ENCODE measurements around the gene BCAT1. TPM values are rescaled to one million over a fixed set of nuclear protein-coding genes. Genes with fewer than 3 reads are reported as not detected.
A peak's percentile ranks its signal among the peaks of the same experiment; 100 is the strongest.

BCAT1 gene
- total and polyA plus RNA-seq, 8 donors: 1.3 to 33.0 (median 7.4) TPM

DNA sequence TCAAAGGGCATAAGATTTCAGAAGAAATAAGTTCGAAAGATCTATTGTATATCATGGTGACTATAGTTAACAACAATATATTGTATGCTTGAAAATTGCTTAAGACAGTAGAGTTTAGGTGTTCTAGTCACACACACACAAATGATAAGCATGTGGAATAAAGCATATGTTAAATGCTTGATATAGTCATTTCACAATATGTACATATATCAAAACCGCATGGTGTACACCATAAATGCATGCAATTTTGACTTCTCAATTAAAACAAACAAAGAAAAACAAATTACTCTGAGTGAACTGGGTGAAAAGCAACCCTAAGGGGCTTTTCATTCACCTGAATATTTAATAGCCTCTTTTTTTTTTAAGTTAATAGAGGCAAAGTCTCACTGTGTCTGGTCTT lies 40.3 kb upstream of the BCAT1 start:
- WGBS, 5 donors: 77 to 87% (median 80%) methylated on average over 2 of the region's 2 CpGs
- Histone ChIP-seq H3K9me3 (peaks cover 0 to 3% (median under 1%) of the 10 kb centered on the region in 4 donors), H3K4me3 (no peak overlapping the region), H3K27me3 (no peaks in the 10 kb centered on the region), H3K27ac (no peak overlapping the region), H3K4me1 (no peaks in the 10 kb centered on the region), H3K36me3 (no peaks in the 10 kb centered on the region)
- no peak for DNase-seq
- intact Hi-C loops (cut with DNase I; ENCODE audit: low total_unique reads): no loop called here
- no peak for TF ChIP-seq POLR2A (IDR thresholded peaks at IDR 0.05)
- no peak for TF ChIP-seq POLR2AphosphoS5 (IDR thresholded peaks at IDR 0.05)
- TF ChIP-seq, protein P1, sequence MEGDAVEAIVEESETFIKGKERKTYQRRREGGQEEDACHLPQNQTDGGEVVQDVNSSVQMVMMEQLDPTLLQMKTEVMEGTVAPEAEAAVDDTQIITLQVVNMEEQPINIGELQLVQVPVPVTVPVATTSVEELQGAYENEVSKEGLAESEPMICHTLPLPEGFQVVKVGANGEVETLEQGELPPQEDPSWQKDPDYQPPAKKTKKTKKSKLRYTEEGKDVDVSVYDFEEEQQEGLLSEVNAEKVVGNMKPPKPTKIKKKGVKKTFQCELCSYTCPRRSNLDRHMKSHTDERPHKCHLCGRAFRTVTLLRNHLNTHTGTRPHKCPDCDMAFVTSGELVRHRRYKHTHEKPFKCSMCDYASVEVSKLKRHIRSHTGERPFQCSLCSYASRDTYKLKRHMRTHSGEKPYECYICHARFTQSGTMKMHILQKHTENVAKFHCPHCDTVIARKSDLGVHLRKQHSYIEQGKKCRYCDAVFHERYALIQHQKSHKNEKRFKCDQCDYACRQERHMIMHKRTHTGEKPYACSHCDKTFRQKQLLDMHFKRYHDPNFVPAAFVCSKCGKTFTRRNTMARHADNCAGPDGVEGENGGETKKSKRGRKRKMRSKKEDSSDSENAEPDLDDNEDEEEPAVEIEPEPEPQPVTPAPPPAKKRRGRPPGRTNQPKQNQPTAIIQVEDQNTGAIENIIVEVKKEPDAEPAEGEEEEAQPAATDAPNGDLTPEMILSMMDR (IDR thresholded peaks at IDR 0.05): no peak
- TF ChIP-seq EP300 (IDR thresholded peaks at IDR 0.05): no peak

DNA sequence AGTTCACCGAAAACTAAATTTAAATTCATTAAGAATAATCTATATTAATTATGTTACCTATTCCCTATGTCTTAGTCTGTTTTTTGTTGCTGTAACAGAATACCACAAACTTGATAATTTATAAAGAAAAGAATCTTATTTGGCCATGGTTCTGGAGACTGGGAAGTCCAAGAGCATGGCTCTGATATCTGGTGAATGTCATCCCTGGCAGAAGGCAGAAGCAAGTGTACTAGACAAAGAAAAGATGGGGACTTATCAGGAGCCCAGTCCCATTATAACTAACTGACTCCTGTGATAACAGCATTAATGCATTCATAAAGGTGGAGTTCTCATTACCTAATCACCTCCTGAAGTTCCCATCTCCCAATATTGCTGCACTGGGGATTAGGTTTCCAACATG lies 33.3 kb upstream of the BCAT1 start:
- intact Hi-C loops (cut with DNase I; ENCODE audit: low total_unique reads): no loop called here
- Histone ChIP-seq H3K4me1 (no peaks in the 10 kb centered on the region), H3K9me3 (peaks cover 0 to 20% (median 17%) of the 10 kb centered on the region in 4 donors), H3K27me3 (no peaks in the 10 kb centered on the region), H3K27ac (no peak overlapping the region), H3K4me3 (no peak overlapping the region), H3K36me3 (no peaks in the 10 kb centered on the region)
- TF ChIP-seq, protein P1 (IDR thresholded peaks at IDR 0.05): no peak
- TF ChIP-seq POLR2AphosphoS5 (IDR thresholded peaks at IDR 0.05): no peak
- TF ChIP-seq EP300 (IDR thresholded peaks at IDR 0.05): no peak
- no peak for TF ChIP-seq POLR2A (IDR thresholded peaks at IDR 0.05)
- 91 to 97% (median 94%) methylated on average over 1 of the region's 1 CpG for WGBS, 5 donors
- no peak for DNase-seq

DNA sequence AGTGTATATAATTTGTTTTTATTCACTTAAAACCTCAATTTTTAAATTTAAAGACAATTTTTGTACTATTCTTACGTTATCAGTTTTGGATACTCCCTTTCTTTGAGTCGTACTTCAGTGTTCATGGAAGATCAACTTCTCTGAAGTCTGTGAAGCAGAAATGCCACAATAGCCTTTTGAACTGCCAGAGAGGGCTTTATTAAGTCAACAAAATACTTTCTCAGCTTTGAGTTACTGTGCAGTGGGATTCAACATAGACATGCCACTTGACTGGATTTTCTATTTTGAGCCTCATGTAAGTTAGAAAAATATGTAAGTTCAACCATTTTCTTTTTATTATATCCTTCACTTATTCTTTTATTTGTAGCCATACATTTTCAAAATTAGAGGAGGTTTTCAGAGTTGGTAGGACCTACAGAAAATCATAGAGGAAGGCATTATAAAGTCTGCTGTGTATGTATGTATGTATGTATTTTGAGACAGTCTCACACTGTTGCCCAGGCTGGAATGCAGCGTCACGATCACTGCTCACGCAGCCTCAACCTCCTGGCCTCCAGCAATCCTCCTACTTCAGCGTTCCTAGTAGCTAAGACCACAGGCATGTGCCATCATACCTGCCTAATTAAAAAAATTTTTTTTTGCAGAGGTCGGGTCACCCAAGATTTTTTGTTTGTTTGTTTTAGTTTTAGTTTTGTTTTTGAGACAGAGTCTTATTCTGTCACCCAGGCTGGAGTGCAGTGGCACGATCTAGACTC lies 31.3 kb upstream of the BCAT1 start:
- no peak overlapping the region for H3K4me3 ChIP-seq
- 68 to 73% (median 70%) methylated on average over 8 of the region's 8 CpGs for WGBS, 5 donors
- no peak overlapping the region for H3K27ac ChIP-seq
- peaks cover 0 to 20% (median 17%) of the 10 kb centered on the region in 4 donors for H3K9me3 ChIP-seq
- intact Hi-C loops (cut with DNase I; ENCODE audit: low total_unique reads): no loop called here
- no peaks in the 10 kb centered on the region for H3K27me3 ChIP-seq
- peak in 1 of 2 donors; percentile 21 for DNase-seq
- TF ChIP-seq POLR2A (IDR thresholded peaks at IDR 0.05) (no peak), POLR2AphosphoS5 (IDR thresholded peaks at IDR 0.05) (no peak), EP300 (IDR thresholded peaks at IDR 0.05) (no peak)
- TF ChIP-seq, protein P1 (IDR thresholded peaks at IDR 0.05): no peak
- no peaks in the 10 kb centered on the region for H3K4me1 ChIP-seq
- no peaks in the 10 kb centered on the region for H3K36me3 ChIP-seq

DNA sequence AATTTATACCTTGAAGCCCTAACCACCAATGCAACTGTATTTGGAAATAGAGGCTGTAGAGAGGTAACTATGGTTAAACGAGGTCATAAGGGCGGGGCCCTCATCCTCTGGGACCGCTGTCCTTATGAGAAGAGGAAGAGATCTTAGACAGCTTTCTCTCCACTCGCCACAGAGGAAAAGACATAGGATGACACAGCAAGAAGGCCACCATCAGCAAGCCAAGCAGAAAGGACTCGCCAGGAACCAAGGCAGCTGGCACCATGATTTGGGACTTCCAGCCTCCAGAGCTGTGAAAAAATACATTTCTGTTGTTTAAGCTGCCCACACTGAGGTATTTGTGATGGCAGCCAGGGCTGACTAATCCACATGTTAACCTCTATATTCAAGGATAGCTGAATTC lies 30.4 kb upstream of the BCAT1 start:
- H3K27me3 ChIP-seq: no peaks in the 10 kb centered on the region
- peaks cover 0 to 19% (median 16%) of the 10 kb centered on the region in 4 donors for H3K9me3 ChIP-seq
- TF ChIP-seq POLR2AphosphoS5 (IDR thresholded peaks at IDR 0.05): no peak
- TF ChIP-seq POLR2A (IDR thresholded peaks at IDR 0.05): no peak
- TF ChIP-seq, protein P1 (IDR thresholded peaks at IDR 0.05): no peak
- TF ChIP-seq EP300 (IDR thresholded peaks at IDR 0.05): no peak
- H3K27ac ChIP-seq: no peak overlapping the region
- no peaks in the 10 kb centered on the region for H3K36me3 ChIP-seq
- no peak for DNase-seq
- no peak overlapping the region for H3K4me3 ChIP-seq
- H3K4me1 ChIP-seq: no peaks in the 10 kb centered on the region
- intact Hi-C loops (cut with DNase I; ENCODE audit: low total_unique reads): no loop called here
- 56 to 83% (median 79%) methylated on average over 5 of the region's 5 CpGs for WGBS, 5 donors
